IMR-90 (cell line): Measurements from ENCODE around the gene RAD51C.

Experiments
- BHLHE40 ChIP-seq: fragments of 150-350 bp; IDR thresholded peaks from 2 replicates; pipeline ENCODE4 v1.6.1; 2016; ENCODE audit warnings: mild to moderate bottlenecking, low read depth, low read length
- CEBPB ChIP-seq: IDR thresholded peaks from 2 replicates; pipeline ENCODE4 v1.6.1; 2012; ENCODE audit warnings: low read depth, low read length, improper control_type of control experiment
- CTCF ChIP-seq: conservative IDR thresholded peaks from 2 replicates; pipeline ENCODE4 v1.5.1; 2012; ENCODE audit warnings: mild to moderate bottlenecking, low read depth, low read length, improper control_type of control experiment
- FOS ChIP-seq: fragments of 150-350 bp; IDR thresholded peaks from 2 replicates; pipeline ENCODE4 v1.6.1; 2016; ENCODE audit warnings: low read depth, low read length
- NFE2L2 ChIP-seq: fragments of 150-350 bp; IDR thresholded peaks from 2 replicates; pipeline ENCODE4 v1.6.1; 2016; ENCODE audit warnings: low read depth, mild to moderate bottlenecking, low read length
- POLR2A ChIP-seq: IDR thresholded peaks from 2 replicates; pipeline ENCODE4 v1.6.1; 2012; ENCODE audit warnings: mild to moderate bottlenecking, low read depth, low read length
- RAD21 ChIP-seq: IDR thresholded peaks from 2 replicates; pipeline ENCODE4 v1.6.1; 2012; ENCODE audit warnings: low read length, improper control_type of control experiment
- RFX5 ChIP-seq: IDR thresholded peaks from 2 replicates; pipeline ENCODE4 v1.8.0; 2012; ENCODE audit warnings: low read depth, mild to moderate bottlenecking, low read length, moderate library complexity

GRCh38 chr17:58694302-58694701 lies 1.9 kb downstream of the RAD51C start:
- TF ChIP-seq CTCF: no peak
- no peak for TF ChIP-seq CEBPB
- TF ChIP-seq POLR2A: no peak
- no peak for TF ChIP-seq NFE2L2
- no peak for TF ChIP-seq RAD21
- TF ChIP-seq FOS: no peak
- TF ChIP-seq RFX5: no peak
- TF ChIP-seq BHLHE40: no peak
